CD4-positive, alpha-beta T cell (primary cell): ENCODE results near the gene RPL39L. TPM values are rescaled to one million over a fixed set of nuclear protein-coding genes. Genes with fewer than 3 reads are reported as not detected.

Source experiments
- ATAC-seq: fragments of 200-7000 bp; cut with Tn5 transposase; one replicate; pipeline ENCODE4 v1.10.0; 2022; ENCODE audit warnings: mild to moderate bottlenecking; ENCODE audit not compliant: poor library complexity
- CTCF ChIA-PET: fragments of 350-600 bp; sonication (Branson Sonifier 250); formaldehyde crosslinking; loops from one replicate; lab custom pipeline; 2021; ENCODE audit warnings: antibody characterized with exemption, inconsistent platforms; lab: Charles Lee
- POLR2A ChIA-PET: fragments of 350-600 bp; sonication (Branson Sonifier 250); formaldehyde crosslinking; loops from one replicate; lab custom pipeline; 2021; ENCODE audit warnings: antibody characterized with exemption, inconsistent platforms; lab: Charles Lee
- DNase-seq, 14 experiments: peaks; one replicate each; pipeline ENCODE4 v3.0.0-alpha.2; 2013 to 2020; ENCODE audit warnings: mixed read lengths in 2 of 14
- H3K27ac ChIP-seq, 2 donors: one replicate each; pipeline versions ENCODE4 v1.5.1 to v1.7.0; 2013; ENCODE audit warnings: low read length in 2 of 2, low read depth in 1 of 2, mild to moderate bottlenecking in 1 of 2
- H3K27me3 ChIP-seq, 2 experiments: 1 replicate in 1 of 2; 2 replicates in 1 of 2; pipeline versions ENCODE4 v1.6.1 to v1.7.0; 2013; ENCODE audit warnings: low read length in 2 of 2, control low read depth in 1 of 2, mild to moderate bottlenecking in 1 of 2, moderate library complexity in 1 of 2; ENCODE audit not compliant: insufficient read depth in 2 of 2, control insufficient read depth in 1 of 2
- H3K36me3 ChIP-seq: one replicate; pipeline ENCODE4 v1.6.1; 2013; ENCODE audit warnings: low read length, control low read depth; ENCODE audit not compliant: insufficient read depth
- H3K4me1 ChIP-seq: one replicate; pipeline ENCODE4 v1.6.1; 2013; ENCODE audit warnings: low read length, control low read depth; ENCODE audit not compliant: insufficient read depth
- H3K4me3 ChIP-seq: one replicate; pipeline ENCODE4 v1.5.1; 2013; ENCODE audit warnings: mild to moderate bottlenecking, low read length, moderate library complexity
- H3K9me3 ChIP-seq, 2 experiments: 1 replicate in 1 of 2; 2 replicates in 1 of 2; pipeline versions ENCODE4 v1.6.1 to v1.7.0; 2013; ENCODE audit warnings: low read length in 2 of 2, mild to moderate bottlenecking in 2 of 2, control low read depth in 1 of 2, moderate library complexity in 1 of 2; ENCODE audit not compliant: control insufficient read depth in 1 of 2, insufficient read depth in 1 of 2
- H3K27ac Mint-ChIP-seq: one replicate; pipeline ENCODE4 v1.8.0; 2020; ENCODE audit warnings: mixed read lengths
- H3K27me3 Mint-ChIP-seq: one replicate; pipeline ENCODE4 v1.8.0; 2021; ENCODE audit warnings: mixed read lengths
- H3K36me3 Mint-ChIP-seq: one replicate; pipeline ENCODE4 v1.8.0; 2021; ENCODE audit warnings: low read depth, mixed read lengths
- H3K4me1 Mint-ChIP-seq: one replicate; pipeline ENCODE4 v1.8.0; 2021; ENCODE audit warnings: low read depth, mixed read lengths
- H3K4me3 Mint-ChIP-seq: one replicate; pipeline ENCODE4 v1.8.0; 2020; ENCODE audit warnings: mild to moderate bottlenecking, mixed read lengths
- H3K9me3 Mint-ChIP-seq: one replicate; pipeline ENCODE4 v1.8.0; 2020; ENCODE audit warnings: mixed read lengths
- intact Hi-C, 2 experiments: fragments of 100-400 bp; cut with DNase I in 1 of 2; cut with micrococcal nuclease in 1 of 2; formaldehyde crosslinking; loops; one replicate each; pipeline versions ENCODE4 v1.15.1 to v1.9.0; 2023 to 2025; cut with DNase I, micrococcal nuclease
- total RNA-seq, 174 experiments: library from RNA in 2 of 174; stranded (reverse) in 2 of 174; gene quantifications; one replicate each; pipeline ENCODE4 v1.2.3 and lab custom pipeline; 2021 to 2026
- TF ChIP-seq, protein P1 (sequence below): fragments of 200-600 bp; IDR thresholded peaks from one replicate; pipeline ENCODE4 v1.8.0; 2022; ENCODE audit warnings: antibody characterized with exemption, mild to moderate bottlenecking

RPL39L gene
- total RNA-seq, 2 experiments from 2014 or later = 1.1 to 1.7 TPM

DNA sequence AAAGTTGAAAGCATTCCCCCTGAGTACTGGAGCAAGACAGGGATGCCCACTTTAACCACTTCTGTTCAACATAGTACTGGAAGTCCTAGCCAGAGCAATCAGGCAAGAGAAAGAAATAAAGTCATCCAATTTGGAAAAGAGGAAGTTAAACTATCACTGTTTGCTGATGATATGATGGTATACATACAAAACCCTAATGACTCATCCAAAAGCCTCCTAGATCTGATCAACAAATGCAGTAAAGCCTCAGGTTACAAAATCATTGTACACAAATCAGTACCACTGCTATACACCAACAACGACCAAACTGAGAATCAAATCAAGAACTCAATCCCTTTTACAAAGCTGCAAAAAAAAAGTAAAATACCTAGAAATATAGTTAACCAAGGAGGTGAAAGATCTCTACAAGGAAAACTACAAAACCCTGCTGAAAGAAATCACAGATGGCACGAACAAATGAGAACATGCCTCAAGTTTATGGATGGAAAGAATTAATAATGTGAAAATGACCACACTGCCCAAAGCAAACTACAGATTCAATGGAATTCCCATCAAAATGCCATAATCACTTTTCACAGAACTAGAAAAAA, 40.3 kb downstream of the RPL39L start:
- ChIA-PET POLR2A (no interaction called here), CTCF (interaction anchor here (2.1 kb wide), 1 partner anchor 40 kb away, joined by 6 read pairs; the partner anchor contains the start of gene RPL39L)
- intact Hi-C loops = no loop called here
- Histone ChIP-seq H3K27me3 (no peaks in the 10 kb centered on the region), H3K4me3 (no peak overlapping the region), H3K9me3 (no peaks in the 10 kb centered on the region), H3K4me1 (peaks cover 15% of the 10 kb centered on the region), H3K27ac (no peak overlapping the region), H3K36me3 (no peaks in the 10 kb centered on the region)
- Mint-ChIP-seq H3K27ac (no peak overlapping the region), H3K27me3 (no peaks in the 10 kb centered on the region), H3K4me3 (no peak overlapping the region), H3K4me1 (peaks cover 32% of the 10 kb centered on the region), H3K9me3 (peaks cover 10% of the 10 kb centered on the region), H3K36me3 (peaks cover 13% of the 10 kb centered on the region)
- TF ChIP-seq, protein P1, sequence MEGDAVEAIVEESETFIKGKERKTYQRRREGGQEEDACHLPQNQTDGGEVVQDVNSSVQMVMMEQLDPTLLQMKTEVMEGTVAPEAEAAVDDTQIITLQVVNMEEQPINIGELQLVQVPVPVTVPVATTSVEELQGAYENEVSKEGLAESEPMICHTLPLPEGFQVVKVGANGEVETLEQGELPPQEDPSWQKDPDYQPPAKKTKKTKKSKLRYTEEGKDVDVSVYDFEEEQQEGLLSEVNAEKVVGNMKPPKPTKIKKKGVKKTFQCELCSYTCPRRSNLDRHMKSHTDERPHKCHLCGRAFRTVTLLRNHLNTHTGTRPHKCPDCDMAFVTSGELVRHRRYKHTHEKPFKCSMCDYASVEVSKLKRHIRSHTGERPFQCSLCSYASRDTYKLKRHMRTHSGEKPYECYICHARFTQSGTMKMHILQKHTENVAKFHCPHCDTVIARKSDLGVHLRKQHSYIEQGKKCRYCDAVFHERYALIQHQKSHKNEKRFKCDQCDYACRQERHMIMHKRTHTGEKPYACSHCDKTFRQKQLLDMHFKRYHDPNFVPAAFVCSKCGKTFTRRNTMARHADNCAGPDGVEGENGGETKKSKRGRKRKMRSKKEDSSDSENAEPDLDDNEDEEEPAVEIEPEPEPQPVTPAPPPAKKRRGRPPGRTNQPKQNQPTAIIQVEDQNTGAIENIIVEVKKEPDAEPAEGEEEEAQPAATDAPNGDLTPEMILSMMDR = no peak
- DNase-seq (no peak), ATAC-seq (no peak)

DNA sequence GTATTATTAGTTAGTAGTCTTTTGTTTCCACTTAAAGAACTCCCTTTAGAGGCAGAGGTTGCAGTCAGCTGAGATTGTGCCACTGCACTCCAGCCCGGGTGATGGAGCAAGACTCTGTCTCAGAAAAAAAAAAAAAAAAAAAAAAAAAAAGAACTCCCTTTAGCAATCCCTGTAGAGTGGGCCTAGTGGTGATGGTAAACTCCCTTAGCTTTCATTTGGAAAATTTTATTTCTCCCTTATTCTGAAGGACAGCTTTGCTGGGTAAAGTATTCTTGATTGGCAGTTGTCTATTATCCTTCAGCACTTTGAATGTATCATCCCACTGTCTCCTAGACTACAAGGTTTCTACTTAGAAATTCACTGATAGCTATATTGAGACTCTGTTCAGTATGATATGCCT, 46.0 kb downstream of the RPL39L start:
- Mint-ChIP-seq H3K4me3 (no peak overlapping the region), H3K27ac (no peak overlapping the region), H3K36me3 (peaks cover 37% of the 10 kb centered on the region), H3K9me3 (peaks cover 20% of the 10 kb centered on the region), H3K4me1 (peaks cover 10% of the 10 kb centered on the region), H3K27me3 (no peaks in the 10 kb centered on the region)
- ChIA-PET POLR2A (interaction anchor here (1.1 kb wide), 1 partner anchor 45 kb away, joined by 3 read pairs; the partner anchor contains the start of gene RPL39L), CTCF (interaction anchor here (1.0 to 1.2 kb wide), 2 partner anchors 20 to 57 kb away, joined by 3 read pairs; no protein-coding TSS in a partner anchor)
- Histone ChIP-seq H3K4me1 (no peaks in the 10 kb centered on the region), H3K27ac (no peak overlapping the region), H3K9me3 (peaks cover 4 to 20% of the 10 kb centered on the region in 2 experiments), H3K36me3 (no peaks in the 10 kb centered on the region), H3K27me3 (no peaks in the 10 kb centered on the region), H3K4me3 (no peak overlapping the region)
- intact Hi-C loops = no loop called here
- no peak for ATAC-seq
- DNase-seq = no peak
- TF ChIP-seq, protein P1 = no peak

DNA sequence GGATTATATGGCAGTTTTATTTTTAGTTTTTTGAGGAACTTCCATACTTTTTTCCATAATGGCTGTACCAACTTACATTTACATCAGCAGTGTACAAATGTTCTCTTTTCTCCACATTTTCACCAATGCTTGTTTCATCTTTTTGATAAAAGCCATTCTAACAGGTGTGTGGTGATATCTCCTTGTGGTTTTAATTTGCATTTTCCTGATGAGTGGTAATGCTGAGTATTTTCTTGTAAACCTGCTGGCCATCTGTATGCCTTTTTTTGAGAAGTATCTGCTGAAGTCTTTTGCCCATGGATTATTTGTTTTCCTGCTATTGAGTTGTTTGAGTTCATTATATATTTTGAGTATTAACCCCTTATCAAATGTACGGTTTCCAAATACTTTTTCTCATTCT, 50.6 kb downstream of the RPL39L start:
- peaks cover 14% of the 10 kb centered on the region for H3K4me1 Mint-ChIP-seq
- ChIA-PET POLR2A (no interaction called here), CTCF (no interaction called here)
- H3K9me3 Mint-ChIP-seq = peaks cover 19% of the 10 kb centered on the region
- Histone ChIP-seq H3K4me1 (peaks cover 7% of the 10 kb centered on the region), H3K4me3 (no peak overlapping the region), H3K36me3 (no peaks in the 10 kb centered on the region), H3K9me3 (peaks cover 13 to 36% of the 10 kb centered on the region in 2 experiments), H3K27ac (no peak overlapping the region), H3K27me3 (no peaks in the 10 kb centered on the region)
- H3K36me3 Mint-ChIP-seq = peaks cover 38% of the 10 kb centered on the region
- TF ChIP-seq, protein P1 = no peak
- ATAC-seq (no peak), DNase-seq (no peak)
- intact Hi-C loops = no loop called here
- H3K27me3 Mint-ChIP-seq = no peaks in the 10 kb centered on the region
- H3K4me3 Mint-ChIP-seq = no peak overlapping the region
- no peak overlapping the region for H3K27ac Mint-ChIP-seq
